GM19438 (cell line): ENCODE data around the gene TSC2.
"Not testable (repeated sequence)": the region's sequence is repeated elsewhere in the genome, so short reads cannot be mapped to it uniquely, and the experiment has no call there.

Experiments
- ATAC-seq: cut with Tn5 transposase; IDR thresholded peaks from one replicate; pipeline ENCODE4 v1.9.1; 2021; ENCODE audit warnings: low read depth; ENCODE audit not compliant: unreplicated experiment

TSC2 gene

GRCh38 chr16:2009791-2010510, 37.8 kb upstream of the TSC2 start, which contains the start of gene ZNF598:
TSS of gene ZNF598 (minus strand) at chr16:2009821.
- peak; percentile 66 for ATAC-seq

GRCh38 chr16:2011726-2012125, 36.1 kb upstream of the TSC2 start:
- ATAC-seq: not testable (repeated sequence)

- ATAC-seq: no peak
These were observed 34.3 kb upstream of the TSC2 start for GRCh38 chr16:2013527-2013926.

- ATAC-seq: no peak
These were observed 32.5 kb upstream of the TSC2 start for GRCh38 chr16:2015117-2015946.

GRCh38 chr16:2015947-2016208, 31.9 kb upstream of the TSC2 start:
- ATAC-seq: no peak

- no peak for ATAC-seq
These were observed 31.3 kb upstream of the TSC2 start for GRCh38 chr16:2016407-2016922.

- ATAC-seq: no peak
These were observed 28.3 kb upstream of the TSC2 start, which contains the start of gene NPW for GRCh38 chr16:2019518-2019920. TSS of gene NPW (plus strand) at chr16:2019785.

- ATAC-seq: no peak
These were observed 27.6 kb upstream of the TSC2 start for GRCh38 chr16:2019921-2020831.

GRCh38 chr16:2022723-2023091, 25.1 kb upstream of the TSC2 start:
- ATAC-seq: no peak

GRCh38 chr16:2023092-2024031, 24.4 kb upstream of the TSC2 start:
- no peak for ATAC-seq

- ATAC-seq: no peak
These were observed 23.8 kb upstream of the TSC2 start for GRCh38 chr16:2024032-2024420.

GRCh38 chr16:2025251-2025650, 22.5 kb upstream of the TSC2 start:
- ATAC-seq: no peak

GRCh38 chr16:2025878-2026460, 21.8 kb upstream of the TSC2 start:
- no peak for ATAC-seq

- ATAC-seq: no peak
These were observed 21.2 kb upstream of the TSC2 start, which contains the start of gene NHERF2 for GRCh38 chr16:2026461-2027023. TSS of gene NHERF2 (plus strand) at chr16:2026902. CDS start at chr16:2027006, 104 bp downstream.

- ATAC-seq: no peak
These were observed 20.5 kb upstream of the TSC2 start for GRCh38 chr16:2027024-2028010.

GRCh38 chr16:2028146-2028545, 19.6 kb upstream of the TSC2 start:
- ATAC-seq: no peak

GRCh38 chr16:2028620-2029220, 19.1 kb upstream of the TSC2 start:
- ATAC-seq: no peak
